DMS79 treated with DMSO at 0.1 percent for 48 hours (cell line): Measurements from ENCODE around the gene KRT15.

Experiments
- DNase-seq: peaks from one replicate; lab custom pipeline; 2025; lab: John Stamatoyannopoulos, UW

Gene KRT15

GRCh38 chr17:41480581-41480980 lies 38.1 kb downstream of the KRT15 start:
- DNase-seq: no peak

- no peak for DNase-seq
Observed at GRCh38 chr17:41480136-41480535, 38.6 kb downstream of the KRT15 start.

GRCh38 chr17:41478237-41478636 lies 40.5 kb downstream of the KRT15 start:
- no peak for DNase-seq

- DNase-seq: no peak
Observed at GRCh38 chr17:41476866-41477815, 41.5 kb downstream of the KRT15 start.

GRCh38 chr17:41475421-41475820 lies 43.3 kb downstream of the KRT15 start:
- no peak for DNase-seq

GRCh38 chr17:41474863-41475262 lies 43.8 kb downstream of the KRT15 start:
- DNase-seq: no peak

- DNase-seq: no peak
Observed at GRCh38 chr17:41468346-41468745, 50.3 kb downstream of the KRT15 start.

GRCh38 chr17:41467561-41467960 lies 51.1 kb downstream of the KRT15 start:
- DNase-seq: no peak

GRCh38 chr17:41466988-41467387 lies 51.7 kb downstream of the KRT15 start, which contains the start of gene KRT32:
Gene KRT32, minus strand, starts transcription at chr17:41467386. Its CDS starts 61 bp downstream, at chr17:41467325.
- no peak for DNase-seq

GRCh38 chr17:41464682-41465081 lies 54.0 kb downstream of the KRT15 start:
- peak; percentile 97 for DNase-seq

- no peak for DNase-seq
Observed at GRCh38 chr17:41464173-41464572, 54.5 kb downstream of the KRT15 start.

- DNase-seq: no peak
Observed at GRCh38 chr17:41463746-41464145, 54.9 kb downstream of the KRT15 start.
